Natural killer cell (primary cell): Measurements from ENCODE around the gene EYS. TPM values are rescaled to one million over a fixed set of nuclear protein-coding genes. Genes with fewer than 3 reads are reported as not detected.

Source experiments
- ATAC-seq, 3 donors: fragments of 150-1000 bp in 2 of 3; fragments of 200-7000 bp in 1 of 3; cut with Tn5 transposase; 1 replicate in 1 of 3; 2 replicates in 2 of 3; pipeline ENCODE4 v1.10.0; 2021; ENCODE audit warnings: mild to moderate bottlenecking in 2 of 3, moderate library complexity in 2 of 3
- DNase-seq, 2 donors: peaks; one replicate each; pipeline versions ENCODE4 v3.0.0 to v3.0.0-alpha.2; 2013 to 2021; ENCODE audit warnings: mixed read lengths in 1 of 2
- H3K27ac ChIP-seq: one replicate; pipeline ENCODE4 v1.5.1; 2013; ENCODE audit warnings: mild to moderate bottlenecking, low read length
- H3K27me3 ChIP-seq: one replicate; pipeline ENCODE4 v1.6.1; 2013; ENCODE audit warnings: low read length; ENCODE audit not compliant: control insufficient read depth, insufficient read depth
- H3K36me3 ChIP-seq: one replicate; pipeline ENCODE4 v1.6.1; 2013; ENCODE audit warnings: low read length; ENCODE audit not compliant: control insufficient read depth, insufficient read depth
- H3K4me1 ChIP-seq: one replicate; pipeline ENCODE4 v1.6.1; 2013; ENCODE audit warnings: low read length; ENCODE audit not compliant: control insufficient read depth, insufficient read depth
- H3K4me3 ChIP-seq: one replicate; pipeline ENCODE4 v1.5.1; 2013; ENCODE audit warnings: low read length
- H3K9me3 ChIP-seq: one replicate; pipeline ENCODE4 v1.6.1; 2013; ENCODE audit warnings: low read length; ENCODE audit not compliant: control insufficient read depth, insufficient read depth
- H3K27ac Mint-ChIP-seq, 2 donors: one replicate each; pipeline ENCODE4 v1.8.0; 2022; ENCODE audit warnings: mild to moderate bottlenecking in 2 of 2, mixed read lengths in 2 of 2, moderate library complexity in 1 of 2
- H3K27me3 Mint-ChIP-seq, 2 donors: one replicate each; pipeline ENCODE4 v1.8.0; 2022; ENCODE audit warnings: low read depth in 2 of 2, mixed read lengths in 2 of 2
- H3K36me3 Mint-ChIP-seq: one replicate; pipeline ENCODE4 v1.8.0; 2022; ENCODE audit warnings: mixed read lengths
- H3K4me1 Mint-ChIP-seq, 2 donors: one replicate each; pipeline ENCODE4 v1.8.0; 2022; ENCODE audit warnings: mixed read lengths in 2 of 2
- H3K4me3 Mint-ChIP-seq: one replicate; pipeline ENCODE4 v1.8.0; 2022; ENCODE audit warnings: mild to moderate bottlenecking, moderate library complexity, mixed read lengths
- H3K9me3 Mint-ChIP-seq, 2 donors: one replicate each; pipeline ENCODE4 v1.8.0; 2022; ENCODE audit warnings: mixed read lengths in 2 of 2
- WGBS: methylation state at CpG from one replicate; pipeline ENCODE4 v1.1.7; 2013; ENCODE audit warnings: missing lambda C conversion rate; ENCODE audit not compliant: insufficient coverage; 5-methylcytosine and 5-hydroxymethylcytosine counted together
- intact Hi-C: fragments of 100-400 bp; cut with micrococcal nuclease; formaldehyde crosslinking; loops from one replicate; pipeline ENCODE4 v1.14.2; 2022
- total RNA-seq, 4 donors: library from RNA; stranded (reverse); fragments of 120-200 nt in 1 of 4; gene quantifications; one replicate each; pipeline versions ENCODE4 v1.2.3 to v1.2.4, GENCODE V29; 2013 to 2022
- TF ChIP-seq, protein P1 (sequence below): fragments of 200-600 bp; IDR thresholded peaks from one replicate; pipeline ENCODE4 v1.8.0; 2022; ENCODE audit warnings: antibody characterized with exemption

Gene EYS
- total RNA-seq, 3 donors from 2014 or later (not counting 1 experiment from before 2014, with no cell fraction given), result 0.55 TPM; not detected in 2

GRCh38 chr6:64945450-64945849 is 761.6 kb downstream of the EYS start:
- Histone ChIP-seq H3K9me3 (no peaks in the 10 kb centered on the region), H3K36me3 (no peaks in the 10 kb centered on the region), H3K27me3 (no peaks in the 10 kb centered on the region), H3K4me3 (no peak overlapping the region), H3K27ac (no peak overlapping the region), H3K4me1 (no peaks in the 10 kb centered on the region)
- H3K9me3 Mint-ChIP-seq, result peaks cover 10 to 19% of the 10 kb centered on the region in 2 donors
- intact Hi-C loops, result no loop called here
- WGBS, result 100% methylated on average over 1 of the region's 2 CpGs
- peaks cover 11% of the 10 kb centered on the region for H3K36me3 Mint-ChIP-seq
- DNase-seq, result no peak
- H3K27me3 Mint-ChIP-seq, result no peaks in the 10 kb centered on the region
- H3K4me1 Mint-ChIP-seq, result no peaks in the 10 kb centered on the region
- ATAC-seq, result no peak
- TF ChIP-seq, protein P1, sequence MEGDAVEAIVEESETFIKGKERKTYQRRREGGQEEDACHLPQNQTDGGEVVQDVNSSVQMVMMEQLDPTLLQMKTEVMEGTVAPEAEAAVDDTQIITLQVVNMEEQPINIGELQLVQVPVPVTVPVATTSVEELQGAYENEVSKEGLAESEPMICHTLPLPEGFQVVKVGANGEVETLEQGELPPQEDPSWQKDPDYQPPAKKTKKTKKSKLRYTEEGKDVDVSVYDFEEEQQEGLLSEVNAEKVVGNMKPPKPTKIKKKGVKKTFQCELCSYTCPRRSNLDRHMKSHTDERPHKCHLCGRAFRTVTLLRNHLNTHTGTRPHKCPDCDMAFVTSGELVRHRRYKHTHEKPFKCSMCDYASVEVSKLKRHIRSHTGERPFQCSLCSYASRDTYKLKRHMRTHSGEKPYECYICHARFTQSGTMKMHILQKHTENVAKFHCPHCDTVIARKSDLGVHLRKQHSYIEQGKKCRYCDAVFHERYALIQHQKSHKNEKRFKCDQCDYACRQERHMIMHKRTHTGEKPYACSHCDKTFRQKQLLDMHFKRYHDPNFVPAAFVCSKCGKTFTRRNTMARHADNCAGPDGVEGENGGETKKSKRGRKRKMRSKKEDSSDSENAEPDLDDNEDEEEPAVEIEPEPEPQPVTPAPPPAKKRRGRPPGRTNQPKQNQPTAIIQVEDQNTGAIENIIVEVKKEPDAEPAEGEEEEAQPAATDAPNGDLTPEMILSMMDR, result no peak
- H3K27ac Mint-ChIP-seq, result no peak overlapping the region
- no peak overlapping the region for H3K4me3 Mint-ChIP-seq

DNA sequence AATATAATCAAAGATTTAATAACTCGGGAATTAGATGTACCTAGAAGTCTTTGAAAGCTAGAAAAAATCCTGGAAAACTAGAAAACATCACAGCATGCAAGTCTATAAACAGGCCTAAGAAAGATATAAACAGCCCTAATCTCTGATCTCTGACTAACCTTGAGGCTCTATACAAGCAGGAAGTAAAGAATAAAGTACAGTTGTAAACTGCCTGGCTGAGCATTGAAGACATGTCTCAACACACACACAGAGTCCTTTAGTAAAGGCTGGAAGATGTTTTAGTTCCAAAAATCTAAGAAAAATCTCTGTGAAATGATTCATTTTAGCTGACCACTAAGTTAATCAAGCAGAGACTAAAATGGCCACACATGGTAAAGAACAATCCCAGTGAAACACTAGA is 774.5 kb downstream of the EYS start:
- H3K9me3 Mint-ChIP-seq, result peaks cover 9 to 21% of the 10 kb centered on the region in 2 donors
- no peaks in the 10 kb centered on the region for H3K27me3 Mint-ChIP-seq
- Histone ChIP-seq H3K27me3 (no peaks in the 10 kb centered on the region), H3K27ac (no peak overlapping the region), H3K4me1 (no peaks in the 10 kb centered on the region), H3K36me3 (no peaks in the 10 kb centered on the region), H3K4me3 (no peak overlapping the region), H3K9me3 (peaks cover 3% of the 10 kb centered on the region)
- no peaks in the 10 kb centered on the region for H3K4me1 Mint-ChIP-seq
- DNase-seq (no peak), ATAC-seq (no peak)
- intact Hi-C loops, result no loop called here
- WGBS, result 86% methylated on average over 1 of the region's 1 CpG
- TF ChIP-seq, protein P1, result no peak
- H3K27ac Mint-ChIP-seq, result no peak overlapping the region
- no peak overlapping the region for H3K4me3 Mint-ChIP-seq
- peaks cover 8% of the 10 kb centered on the region for H3K36me3 Mint-ChIP-seq

- H3K9me3 Mint-ChIP-seq, result peaks cover 12 to 21% of the 10 kb centered on the region in 2 donors
- no peak overlapping the region for H3K4me3 Mint-ChIP-seq
- WGBS, result 73% methylated on average over 2 of the region's 2 CpGs
- H3K4me1 ChIP-seq, result no peaks in the 10 kb centered on the region
- H3K36me3 ChIP-seq, result no peaks in the 10 kb centered on the region
- TF ChIP-seq, protein P1, result no peak
- ATAC-seq, result no peak
- no peak overlapping the region for H3K27ac Mint-ChIP-seq
- peaks cover 10% of the 10 kb centered on the region for H3K9me3 ChIP-seq
- H3K4me3 ChIP-seq, result no peak overlapping the region
- H3K27me3 ChIP-seq, result no peaks in the 10 kb centered on the region
- H3K36me3 Mint-ChIP-seq, result peaks cover 8% of the 10 kb centered on the region
- no peak for DNase-seq
- H3K27me3 Mint-ChIP-seq, result no peaks in the 10 kb centered on the region
- intact Hi-C loops, result no loop called here
- H3K4me1 Mint-ChIP-seq, result no peaks in the 10 kb centered on the region
- H3K27ac ChIP-seq, result no peak overlapping the region
Measured at GRCh38 chr6:64930681-64931080, 776.3 kb downstream of the EYS start.

GRCh38 chr6:64926051-64926450 is 781.0 kb downstream of the EYS start:
- no peak overlapping the region for H3K4me3 Mint-ChIP-seq
- H3K27me3 ChIP-seq, result no peaks in the 10 kb centered on the region
- TF ChIP-seq, protein P1, result no peak
- no peak overlapping the region for H3K27ac ChIP-seq
- H3K9me3 Mint-ChIP-seq, result peaks cover 15 to 17% of the 10 kb centered on the region in 2 donors
- H3K27me3 Mint-ChIP-seq, result no peaks in the 10 kb centered on the region
- no peaks in the 10 kb centered on the region for H3K4me1 ChIP-seq
- no peaks in the 10 kb centered on the region for H3K36me3 ChIP-seq
- DNase-seq, result no peak
- no peak overlapping the region for H3K4me3 ChIP-seq
- intact Hi-C loops, result no loop called here
- no peaks in the 10 kb centered on the region for H3K4me1 Mint-ChIP-seq
- H3K9me3 ChIP-seq, result peaks cover 15% of the 10 kb centered on the region
- no peaks in the 10 kb centered on the region for H3K36me3 Mint-ChIP-seq
- no peak overlapping the region for H3K27ac Mint-ChIP-seq
- no peak for ATAC-seq
